Common myeloid progenitor, CD34-positive (primary cell): ENCODE measurements around the gene TRAPPC3.
A peak's percentile ranks its signal among the peaks of the same experiment; 100 is the strongest.

ENCODE experiments used
- CTCF ChIA-PET: fragments of 350-600 bp; sonication (Branson Sonifier 250); formaldehyde crosslinking; loops from one replicate; lab custom pipeline; 2021; ENCODE audit warnings: antibody characterized with exemption; lab: Charles Lee
- POLR2A ChIA-PET: fragments of 350-600 bp; sonication (Branson Sonifier 250); formaldehyde crosslinking; loops from one replicate; lab custom pipeline; 2021; ENCODE audit warnings: antibody characterized with exemption; lab: Charles Lee
- DNase-seq, 3 donors: peaks; one replicate each; pipeline versions ENCODE4 v3.0.0 to v3.0.0-alpha.2; 2013
- H3K27ac ChIP-seq, 2 experiments: 1 replicate in 1 of 2; 2 replicates in 1 of 2; pipeline ENCODE4 v1.7.0; 2013; ENCODE audit warnings: inconsistent platforms in 2 of 2, low read length in 2 of 2, mild to moderate bottlenecking in 2 of 2, low read depth in 1 of 2, moderate library complexity in 1 of 2; ENCODE audit not compliant: severe bottlenecking in 2 of 2, insufficient read depth in 1 of 2, poor library complexity in 1 of 2
- H3K27me3 ChIP-seq, 5 experiments: replicated peaks in 2 of 5; 1 replicate in 3 of 5; 2 replicates in 2 of 5; pipeline versions ENCODE4 v1.6.1 to v1.7.0; 2013; ENCODE audit warnings: low read length in 4 of 5, mild to moderate bottlenecking in 2 of 5, moderate library complexity in 2 of 5, inconsistent platforms in 1 of 5; ENCODE audit not compliant: insufficient read depth in 5 of 5, control insufficient read depth in 4 of 5
- H3K36me3 ChIP-seq, 4 experiments: 1 replicate in 2 of 4; 2 replicates in 2 of 4; pipeline versions ENCODE4 v1.6.1 to v1.7.0; 2013; ENCODE audit warnings: low read length in 3 of 4, control low read depth in 1 of 4, mild to moderate bottlenecking in 1 of 4; ENCODE audit not compliant: control insufficient read depth in 4 of 4, insufficient read depth in 4 of 4
- H3K4me1 ChIP-seq, 4 experiments: 1 replicate in 3 of 4; 2 replicates in 1 of 4; pipeline versions ENCODE4 v1.6.1 to v1.7.1; 2013; ENCODE audit warnings: low read length in 3 of 4, mild to moderate bottlenecking in 3 of 4, control low read depth in 1 of 4, inconsistent platforms in 1 of 4, moderate library complexity in 1 of 4; ENCODE audit not compliant: control insufficient read depth in 4 of 4, insufficient read depth in 4 of 4; ENCODE audit errors: control extremely low read depth in 1 of 4
- H3K4me3 ChIP-seq, 7 experiments: 1 replicate in 4 of 7; 2 replicates in 3 of 7; pipeline versions ENCODE4 v1.5.1 to v1.7.0; 2013; ENCODE audit warnings: mild to moderate bottlenecking in 7 of 7, low read length in 6 of 7, moderate library complexity in 6 of 7, inconsistent platforms in 2 of 7, low read depth in 2 of 7, control low read depth in 1 of 7; ENCODE audit not compliant: insufficient read depth in 4 of 7, control insufficient read depth in 1 of 7; ENCODE audit errors: extremely low read depth in 1 of 7
- H3K9me3 ChIP-seq, 5 experiments: 1 replicate in 4 of 5; 2 replicates in 1 of 5; pipeline versions ENCODE4 v1.6.1 to v1.7.1; 2013; ENCODE audit warnings: low read length in 4 of 5, mild to moderate bottlenecking in 2 of 5, inconsistent platforms in 1 of 5, low read depth in 1 of 5, moderate library complexity in 1 of 5; ENCODE audit not compliant: control insufficient read depth in 4 of 5, insufficient read depth in 2 of 5; ENCODE audit errors: control extremely low read depth in 1 of 5
- WGBS: methylation state at CpG from one replicate; pipeline ENCODE4 v1.1.5; 2013; ENCODE audit not compliant: insufficient coverage; 5-methylcytosine and 5-hydroxymethylcytosine counted together

TRAPPC3 gene

DNA sequence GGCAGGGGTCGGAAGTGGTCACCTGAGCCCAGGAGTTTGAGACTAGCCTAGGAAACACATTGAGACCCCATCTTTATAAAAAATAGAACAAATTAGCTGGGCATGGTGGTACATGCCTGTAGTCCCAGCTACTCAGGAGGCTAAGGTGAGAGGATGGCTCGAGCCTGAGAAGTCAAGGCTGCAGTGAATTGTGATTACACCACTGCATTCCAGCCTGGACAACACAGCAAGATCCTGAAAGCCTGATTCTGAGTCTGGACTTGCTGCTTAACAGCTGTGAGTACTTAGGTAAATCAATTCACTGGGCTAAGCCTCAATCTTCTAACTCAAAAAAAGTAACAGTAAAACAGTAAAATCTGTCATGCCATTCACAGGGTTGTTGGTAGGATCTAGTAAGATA lies 4.9 kb downstream of the TRAPPC3 start:
- DNase-seq = no peak
- H3K36me3 ChIP-seq = peaks cover 3 to 18% (median 8%) of the 10 kb centered on the region in 4 experiments
- peaks cover 6 to 20% (median 13%) of the 10 kb centered on the region in 4 experiments for H3K4me1 ChIP-seq
- no peaks in the 10 kb centered on the region for H3K9me3 ChIP-seq
- WGBS = 100% methylated on average over 2 of the region's 2 CpGs
- POLR2A ChIA-PET = interaction anchor here (0.6 kb wide), 1 partner anchor 265 kb away, joined by 8 read pairs; no protein-coding TSS in a partner anchor
- no peak overlapping the region for H3K4me3 ChIP-seq
- no peak overlapping the region for H3K27ac ChIP-seq
- CTCF ChIA-PET = interaction anchor here (0.7 to 4.7 kb wide), 5 partner anchors 9 to 476 kb away, joined by 3 to 44 read pairs (median 5); no protein-coding TSS in a partner anchor
- H3K27me3 ChIP-seq = no peaks in the 10 kb centered on the region

DNA sequence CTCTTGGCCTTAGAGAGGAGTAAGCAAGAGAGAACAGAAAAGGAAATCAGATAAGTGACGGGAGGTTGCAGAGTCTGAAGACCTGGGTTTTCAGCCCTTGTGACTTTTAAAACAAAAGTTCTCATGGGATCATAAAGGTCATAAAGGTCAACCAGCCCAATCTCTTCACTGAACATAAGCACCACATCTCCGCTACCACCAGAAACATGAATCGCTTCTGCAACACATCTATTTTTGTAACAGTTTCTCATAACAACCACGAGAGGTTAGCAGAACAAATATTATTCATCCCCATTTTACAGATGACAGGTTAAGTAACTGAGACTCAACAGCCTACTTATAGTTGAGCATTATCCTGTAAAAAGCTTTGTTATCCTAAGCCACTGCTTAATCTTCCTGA lies 5.9 kb downstream of the TRAPPC3 start:
- no peak overlapping the region for H3K4me3 ChIP-seq
- no peaks in the 10 kb centered on the region for H3K9me3 ChIP-seq
- 95% methylated on average over 4 of the region's 4 CpGs for WGBS
- POLR2A ChIA-PET = no interaction called here
- H3K36me3 ChIP-seq = peaks cover 3 to 22% (median 11%) of the 10 kb centered on the region in 4 experiments
- CTCF ChIA-PET = interaction anchor here (4.7 kb wide), 1 partner anchor 8 kb away, joined by 44 read pairs; no protein-coding TSS in a partner anchor
- peaks cover 3 to 17% (median 8%) of the 10 kb centered on the region in 4 experiments for H3K4me1 ChIP-seq
- no peaks in the 10 kb centered on the region for H3K27me3 ChIP-seq
- no peak overlapping the region for H3K27ac ChIP-seq
- no peak for DNase-seq

DNA sequence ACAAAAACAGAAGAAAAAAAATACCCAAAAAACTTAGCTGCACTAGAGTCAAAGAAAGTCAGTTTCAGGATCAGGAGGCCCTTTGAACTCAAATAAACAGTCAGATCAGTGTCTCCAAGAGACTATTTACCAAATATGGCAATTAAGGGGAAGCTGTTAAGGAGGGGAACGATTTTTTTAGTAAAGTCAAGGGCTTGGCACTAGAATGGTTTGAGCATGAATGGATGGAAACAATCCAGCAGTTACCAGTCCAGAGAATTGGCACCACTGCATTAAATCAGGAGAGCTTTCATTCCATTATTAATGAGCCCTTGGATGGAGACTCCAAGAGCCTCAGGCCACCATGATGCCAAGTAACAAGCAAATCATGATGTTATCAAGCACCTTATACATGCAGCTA lies 7.2 kb downstream of the TRAPPC3 start:
- Histone ChIP-seq H3K4me1 (peaks cover 2 to 9% (median 6%) of the 10 kb centered on the region in 4 experiments), H3K36me3 (peaks cover 5 to 30% (median 22%) of the 10 kb centered on the region in 4 experiments), H3K4me3 (peak overlapping the region in 1 of 7 experiments; percentile 11), H3K27me3 (no peaks in the 10 kb centered on the region), H3K9me3 (no peaks in the 10 kb centered on the region), H3K27ac (no peak overlapping the region)
- CTCF ChIA-PET = interaction anchor here (1.0 to 1.3 kb wide), 4 partner anchors 14 to 158 kb away, joined by 3 to 5 read pairs (median 4); no protein-coding TSS in a partner anchor
- no CpG with 5 or more reads among the region's 1 CpG for WGBS
- POLR2A ChIA-PET = no interaction called here
- DNase-seq = peak in 2 of 3 donors; percentile 44 to 53

DNA sequence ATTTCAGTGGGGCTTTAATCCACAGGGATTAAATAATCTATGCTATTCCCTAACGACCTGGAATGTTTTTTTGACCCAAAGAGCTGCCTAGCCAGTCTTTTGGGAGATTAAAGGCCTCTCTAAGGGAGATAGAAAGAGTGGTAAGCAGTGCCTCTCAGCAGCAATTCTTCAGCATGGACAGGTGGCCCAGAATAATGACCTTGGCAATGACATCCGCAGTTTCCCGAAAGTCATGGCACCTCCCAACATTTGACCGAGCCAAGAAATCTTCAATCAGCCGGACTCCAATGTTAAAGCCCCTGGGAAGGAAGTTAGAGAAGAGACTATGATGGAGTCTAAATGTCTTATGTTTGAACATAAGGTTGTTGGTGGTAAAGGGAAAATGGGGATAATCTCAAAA lies 9.8 kb downstream of the TRAPPC3 start:
- Histone ChIP-seq H3K27me3 (no peaks in the 10 kb centered on the region), H3K36me3 (peaks cover 2 to 39% (median 30%) of the 10 kb centered on the region in 4 experiments), H3K27ac (no peak overlapping the region), H3K4me1 (peaks cover 2 to 11% (median 6%) of the 10 kb centered on the region in 4 experiments), H3K4me3 (no peak overlapping the region), H3K9me3 (no peaks in the 10 kb centered on the region)
- ChIA-PET POLR2A (no interaction called here), CTCF (interaction anchor here (1.0 to 2.4 kb wide), 3 partner anchors 9 to 40 kb away, joined by 6 to 8 read pairs (median 6); no protein-coding TSS in a partner anchor)
- DNase-seq = no peak
- 100% methylated on average over 2 of the region's 5 CpGs for WGBS

DNA sequence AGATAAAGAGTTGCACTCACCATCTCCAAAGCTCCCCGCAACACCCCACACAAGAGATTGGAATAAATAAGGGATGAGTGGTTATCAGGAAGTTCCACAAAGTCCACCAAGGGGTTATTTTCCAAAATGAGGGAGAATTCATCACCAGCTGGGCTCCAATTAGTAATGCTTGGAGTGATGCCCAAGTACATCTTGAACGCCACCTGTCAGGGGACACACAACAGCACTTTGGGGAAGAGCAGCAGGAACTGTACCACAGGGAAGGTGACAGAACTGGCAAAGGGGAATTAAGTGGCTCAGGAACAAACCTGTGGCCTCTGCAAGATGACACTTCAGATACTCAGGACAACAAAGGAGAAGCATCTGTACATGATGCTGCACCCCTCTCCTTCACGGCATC lies 11.5 kb downstream of the TRAPPC3 start:
- WGBS = 100% methylated on average over 2 of the region's 3 CpGs
- Histone ChIP-seq H3K36me3 (peaks cover 2 to 39% (median 30%) of the 10 kb centered on the region in 4 experiments), H3K4me1 (peaks cover 2 to 11% (median 6%) of the 10 kb centered on the region in 4 experiments), H3K4me3 (no peak overlapping the region), H3K27ac (no peak overlapping the region), H3K27me3 (no peaks in the 10 kb centered on the region), H3K9me3 (no peaks in the 10 kb centered on the region)
- POLR2A ChIA-PET = no interaction called here
- DNase-seq = no peak
- CTCF ChIA-PET = interaction anchor here (1.2 to 11.5 kb wide), 5 partner anchors 11 to 45 kb away, joined by 4 to 283 read pairs (median 5); partner anchors contain the start of genes ADPRS and TRAPPC3

DNA sequence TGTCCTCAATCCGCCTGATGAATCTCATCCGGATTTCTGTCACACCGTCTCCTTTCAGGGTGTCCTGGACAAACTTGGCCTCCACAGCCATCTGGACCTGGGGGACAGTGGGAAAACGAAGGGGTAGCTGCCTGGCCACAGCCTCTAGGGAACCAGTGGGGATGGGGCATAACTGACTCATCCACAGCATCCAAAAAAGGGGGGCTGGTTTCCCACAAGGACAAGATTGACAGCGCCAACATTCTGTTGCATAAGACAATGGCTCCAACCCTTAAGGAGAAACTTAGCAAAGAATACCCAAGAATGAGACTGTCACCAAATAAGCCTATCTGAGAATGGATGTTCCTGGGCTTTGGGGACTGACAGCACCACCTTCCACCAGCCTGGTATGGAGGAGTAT lies 12.1 kb downstream of the TRAPPC3 start:
- H3K4me1 ChIP-seq = peaks cover 2 to 9% (median 5%) of the 10 kb centered on the region in 4 experiments
- H3K9me3 ChIP-seq = no peaks in the 10 kb centered on the region
- no peaks in the 10 kb centered on the region for H3K27me3 ChIP-seq
- no peak overlapping the region for H3K4me3 ChIP-seq
- H3K36me3 ChIP-seq = peaks cover 2 to 39% (median 30%) of the 10 kb centered on the region in 4 experiments
- no peak for DNase-seq
- ChIA-PET CTCF (interaction anchor here (0.9 to 11.5 kb wide), 7 partner anchors 8 to 51 kb away, joined by 4 to 283 read pairs (median 33); partner anchors contain the start of genes ADPRS and TRAPPC3), POLR2A (no interaction called here)
- WGBS = 92% methylated on average over 5 of the region's 5 CpGs
- no peak overlapping the region for H3K27ac ChIP-seq

DNA sequence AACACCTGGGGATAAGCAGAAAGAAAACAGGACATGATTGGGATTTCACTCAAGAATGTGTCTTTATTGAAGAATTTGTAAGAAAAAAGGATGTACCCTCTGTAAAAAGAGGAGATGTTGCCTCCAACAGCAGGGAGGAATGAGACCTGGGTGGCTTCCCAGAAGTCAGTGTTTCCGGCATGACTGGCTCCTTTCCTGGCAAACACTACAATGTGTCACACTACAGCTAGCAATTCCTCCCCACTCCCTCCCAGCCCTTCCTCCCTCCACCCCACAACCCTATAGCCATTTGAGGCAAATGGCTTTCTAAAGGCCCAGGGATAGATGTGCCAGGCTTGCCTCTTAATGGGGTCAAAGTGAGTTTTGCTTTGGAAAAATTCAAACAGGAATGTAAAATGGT lies 12.8 kb downstream of the TRAPPC3 start:
- H3K27ac ChIP-seq = no peak overlapping the region
- 86% methylated on average over 1 of the region's 1 CpG for WGBS
- H3K4me1 ChIP-seq = peaks cover 0 to 6% (median 4%) of the 10 kb centered on the region in 4 experiments
- H3K36me3 ChIP-seq = peaks cover 2 to 39% (median 30%) of the 10 kb centered on the region in 4 experiments
- ChIA-PET POLR2A (interaction anchor here (0.6 kb wide), 1 partner anchor 11 kb away, joined by 3 read pairs; the partner anchor contains the start of gene COL8A2), CTCF (interaction anchor here (0.9 to 11.5 kb wide), 10 partner anchors 9 to 155 kb away, joined by 3 to 283 read pairs (median 7); partner anchors contain the start of genes ADPRS and TRAPPC3)
- H3K4me3 ChIP-seq = no peak overlapping the region
- H3K9me3 ChIP-seq = no peaks in the 10 kb centered on the region
- DNase-seq = no peak
- H3K27me3 ChIP-seq = no peaks in the 10 kb centered on the region
